Vagina (tissue), 2 donors: ENCODE measurements around the gene NTRK3. TPM values are rescaled to one million over a fixed set of nuclear protein-coding genes. Genes with fewer than 3 reads are reported as not detected.

Experiments used
- DNase-seq, 2 donors: peaks; one replicate each; pipeline ENCODE4 v3.0.0-alpha.2; 2017; ENCODE audit errors: extremely low spot score in 2 of 2
- H3K27ac ChIP-seq: fragments of 200-600 bp; sonication (generic); one replicate; pipeline ENCODE4 v1.5.1; 2019
- H3K27me3 ChIP-seq: fragments of 200-600 bp; sonication (generic); one replicate; pipeline ENCODE4 v1.5.1; 2019
- H3K36me3 ChIP-seq, 2 donors: fragments of 200-600 bp; sonication (generic); one replicate each; pipeline ENCODE4 v1.5.1; 2017 to 2019
- H3K4me1 ChIP-seq: fragments of 200-600 bp; sonication (generic); one replicate; pipeline ENCODE4 v1.5.1; 2019
- H3K4me3 ChIP-seq, 2 donors: fragments of 200-600 bp; sonication (generic); 1 replicate in 1 of 2; 2 replicates in 1 of 2; pipeline ENCODE4 v1.5.1; 2016 to 2019
- H3K9me3 ChIP-seq: fragments of 200-600 bp; sonication (generic); one replicate; pipeline ENCODE4 v1.5.1; 2019
- CTCF ChIP-seq, 3 experiments: fragments of 450-650 bp in 2 of 3; fragments of 200-600 bp in 1 of 3; sonication (generic) in 1 of 3; IDR thresholded peaks; one replicate each; pipeline ENCODE4 v1.5.1; 2017 to 2019; ENCODE audit warnings: antibody characterized with exemption in 3 of 3, mild to moderate bottlenecking in 2 of 3, moderate library complexity in 2 of 3
- POLR2A ChIP-seq, 2 donors: fragments of 450-650 bp; IDR thresholded peaks; one replicate each; pipeline ENCODE4 v1.6.1; 2017; ENCODE audit warnings: antibody characterized with exemption in 2 of 2, mild to moderate bottlenecking in 2 of 2, moderate library complexity in 2 of 2
- POLR2AphosphoS5 ChIP-seq, 2 donors: sonication (generic); formaldehyde crosslinking; IDR thresholded peaks; one replicate each; pipeline ENCODE4 v1.9.0; 2017; ENCODE audit warnings: antibody characterized with exemption in 2 of 2, mild to moderate bottlenecking in 2 of 2, low read depth in 1 of 2; ENCODE audit not compliant: insufficient read depth in 1 of 2
- intact Hi-C: fragments of 100-400 bp; cut with DNase I; formaldehyde crosslinking; loops from one replicate; pipeline ENCODE4 v1.15.1; 2023
- total RNA-seq: library from RNA; depleted of rRNA; stranded (reverse); fragments of >200 nt; gene quantifications from one replicate; pipeline ENCODE4 v1.2.3, GENCODE V29; 2016

The NTRK3 gene
- total RNA-seq, 1 donor from 2014 or later = 4.9 TPM

- Histone ChIP-seq H3K27ac (no peak overlapping the region), H3K9me3 (no peaks in the 10 kb centered on the region), H3K4me1 (no peaks in the 10 kb centered on the region), H3K36me3 (no peaks in the 10 kb centered on the region), H3K27me3 (no peaks in the 10 kb centered on the region), H3K4me3 (no peak overlapping the region)
- DNase-seq = no peak
- intact Hi-C loops = no loop called here
- TF ChIP-seq POLR2AphosphoS5 (IDR thresholded peaks at IDR 0.05; ENCODE audit: insufficient read depth in 1 of 2, low read depth in 1 of 2) (no peak), POLR2A (IDR thresholded peaks at IDR 0.05) (no peak), CTCF (IDR thresholded peaks at IDR 0.05) (no peak)
These were observed 226.8 kb downstream of the NTRK3 start for GRCh38 chr15:88029696-88030095.

- no peak for DNase-seq
- Histone ChIP-seq H3K4me3 (no peak overlapping the region), H3K36me3 (no peaks in the 10 kb centered on the region), H3K9me3 (no peaks in the 10 kb centered on the region), H3K4me1 (no peaks in the 10 kb centered on the region), H3K27ac (no peak overlapping the region), H3K27me3 (no peaks in the 10 kb centered on the region)
- TF ChIP-seq POLR2AphosphoS5 (IDR thresholded peaks at IDR 0.05; ENCODE audit: insufficient read depth in 1 of 2, low read depth in 1 of 2) (no peak), CTCF (IDR thresholded peaks at IDR 0.05) (no peak), POLR2A (IDR thresholded peaks at IDR 0.05) (no peak)
- intact Hi-C loops = no loop called here
These were observed 228.5 kb downstream of the NTRK3 start for GRCh38 chr15:88028024-88028423.

- intact Hi-C loops = no loop called here
- no peaks in the 10 kb centered on the region for H3K36me3 ChIP-seq
- no peaks in the 10 kb centered on the region for H3K27me3 ChIP-seq
- TF ChIP-seq POLR2AphosphoS5 (IDR thresholded peaks at IDR 0.05; ENCODE audit: insufficient read depth in 1 of 2, low read depth in 1 of 2) (no peak), POLR2A (IDR thresholded peaks at IDR 0.05) (no peak), CTCF (IDR thresholded peaks at IDR 0.05) (no peak)
- H3K4me3 ChIP-seq = no peak overlapping the region
- H3K27ac ChIP-seq = no peak overlapping the region
- H3K4me1 ChIP-seq = no peaks in the 10 kb centered on the region
- DNase-seq = no peak
- H3K9me3 ChIP-seq = no peaks in the 10 kb centered on the region
These were observed 232.6 kb downstream of the NTRK3 start for GRCh38 chr15:88023914-88024313.

GRCh38 chr15:88022716-88023115, 233.8 kb downstream of the NTRK3 start:
- Histone ChIP-seq H3K4me3 (no peak overlapping the region), H3K9me3 (no peaks in the 10 kb centered on the region), H3K27me3 (no peaks in the 10 kb centered on the region), H3K27ac (no peak overlapping the region), H3K4me1 (no peaks in the 10 kb centered on the region), H3K36me3 (no peaks in the 10 kb centered on the region)
- no peak for DNase-seq
- intact Hi-C loops = no loop called here
- TF ChIP-seq POLR2A (IDR thresholded peaks at IDR 0.05) (no peak), POLR2AphosphoS5 (IDR thresholded peaks at IDR 0.05; ENCODE audit: insufficient read depth in 1 of 2, low read depth in 1 of 2) (no peak), CTCF (IDR thresholded peaks at IDR 0.05) (no peak)

GRCh38 chr15:88021601-88022000, 234.9 kb downstream of the NTRK3 start:
- no peak overlapping the region for H3K27ac ChIP-seq

More at GRCh38 chr15:88021601-88022000, 234.9 kb downstream of the NTRK3 start:
- H3K4me1 ChIP-seq = no peaks in the 10 kb centered on the region
- DNase-seq = no peak
- H3K36me3 ChIP-seq = no peaks in the 10 kb centered on the region
- H3K4me3 ChIP-seq = no peak overlapping the region
- intact Hi-C loops = no loop called here
- TF ChIP-seq CTCF (IDR thresholded peaks at IDR 0.05) (no peak), POLR2AphosphoS5 (IDR thresholded peaks at IDR 0.05; ENCODE audit: insufficient read depth in 1 of 2, low read depth in 1 of 2) (no peak), POLR2A (IDR thresholded peaks at IDR 0.05) (no peak)
- no peaks in the 10 kb centered on the region for H3K9me3 ChIP-seq
- no peaks in the 10 kb centered on the region for H3K27me3 ChIP-seq
